Upper lobe of left lung (tissue), 4 donors: Measurements from ENCODE around the gene WDR31.

Experiments
- CTCF ChIP-seq, 6 experiments: fragments of 450-650 bp in 4 of 6; fragments of 200-600 bp in 2 of 6; sonication (generic) in 2 of 6; IDR thresholded peaks; one replicate each; pipeline ENCODE4 v1.5.1; 2016 to 2019; ENCODE audit warnings: antibody characterized with exemption in 6 of 6
- EP300 ChIP-seq, 4 donors: sonication (generic); formaldehyde crosslinking; IDR thresholded peaks; one replicate each; pipeline ENCODE4 v1.5.1; 2017; ENCODE audit warnings: antibody characterized with exemption in 4 of 4, control low read depth in 2 of 4
- POLR2A ChIP-seq, 4 donors: fragments of 450-650 bp; IDR thresholded peaks; one replicate each; pipeline ENCODE4 v1.5.1; 2016 to 2017; ENCODE audit warnings: antibody characterized with exemption in 4 of 4, mild to moderate bottlenecking in 2 of 4
- POLR2AphosphoS5 ChIP-seq, 2 donors: sonication (generic); formaldehyde crosslinking; IDR thresholded peaks; one replicate each; pipeline ENCODE4 v1.5.1; 2017; ENCODE audit warnings: antibody characterized with exemption in 2 of 2

GRCh38 chr9:113340011-113340699 is at the start of gene WDR31:
- TF ChIP-seq EP300 (IDR thresholded peaks at IDR 0.05) (no peak), CTCF (IDR thresholded peaks at IDR 0.05) (peak in 1 of 6 experiments; percentile 32), POLR2A (IDR thresholded peaks at IDR 0.05) (peak in 2 of 4 donors; percentile 32 to 65), POLR2AphosphoS5 (IDR thresholded peaks at IDR 0.05) (peak; percentile 73 to 80)
